HCT116 (cell line): Measurements from ENCODE around the gene SNX3.

Experiments used
- CEBPB ChIP-seq: IDR thresholded peaks from 2 replicates; pipeline ENCODE4 v1.6.1; 2012; ENCODE audit warnings: low read depth
- CTCF ChIP-seq, 3 experiments: fragments of 200-600 bp in 1 of 3; sonication (generic) in 1 of 3; IDR thresholded peaks in 2 of 3; conservative IDR thresholded peaks in 1 of 3; 2 replicates each; pipeline ENCODE4 v1.5.1; 2012 to 2017; ENCODE audit warnings: low read depth in 2 of 3, low read length in 2 of 3, antibody characterized with exemption in 1 of 3, borderline replicate concordance in 1 of 3, control low read depth in 1 of 3, mild to moderate bottlenecking in 1 of 3, mixed read lengths in 1 of 3, mixed run types in 1 of 3, moderate library complexity in 1 of 3; ENCODE audit not compliant: insufficient read depth in 1 of 3
- EZH2 ChIP-seq: fragments of 200-600 bp; sonication (generic); IDR thresholded peaks from 2 replicates; pipeline ENCODE4 v1.6.1; 2017; ENCODE audit warnings: antibody characterized with exemption, mixed run types
- JUND ChIP-seq: IDR thresholded peaks from 2 replicates; pipeline ENCODE4 v1.6.1; 2012
- MAX ChIP-seq: IDR thresholded peaks from 2 replicates; pipeline ENCODE4 v1.6.1; 2012
- POLR2A ChIP-seq: IDR thresholded peaks from 2 replicates; pipeline ENCODE4 v1.7.0; 2011; ENCODE audit warnings: borderline replicate concordance; ENCODE audit not compliant: insufficient read depth, insufficient read length; ENCODE audit errors: extremely low read depth
- POLR2AphosphoS5 ChIP-seq: IDR thresholded peaks from 2 replicates; pipeline ENCODE4 v1.6.1; 2011; ENCODE audit warnings: mild to moderate bottlenecking, low read depth, low read length, moderate library complexity
- RAD21 ChIP-seq: IDR thresholded peaks from 2 replicates; pipeline ENCODE4 v1.6.1; 2012; ENCODE audit warnings: low read depth, mild to moderate bottlenecking
- REST ChIP-seq: IDR thresholded peaks from 2 replicates; pipeline ENCODE4 v1.6.1; 2012; ENCODE audit warnings: low read depth
- SP1 ChIP-seq: IDR thresholded peaks from 2 replicates; pipeline ENCODE4 v1.6.1; 2012; ENCODE audit warnings: low read depth
- TCF7L2 ChIP-seq: IDR thresholded peaks from 2 replicates; pipeline ENCODE4 v1.7.0; 2011; ENCODE audit warnings: borderline replicate concordance, inconsistent platforms; ENCODE audit not compliant: insufficient read depth, insufficient read length; ENCODE audit errors: extremely low read depth
- YY1 ChIP-seq: IDR thresholded peaks from 2 replicates; pipeline ENCODE4 v1.6.1; 2011; ENCODE audit warnings: low read length, low read depth, moderate library complexity, mild to moderate bottlenecking; ENCODE audit not compliant: insufficient replicate concordance; ENCODE audit errors: extremely low read depth
- ZBTB33 ChIP-seq: IDR thresholded peaks from 2 replicates; pipeline ENCODE4 v1.6.1; 2011; ENCODE audit warnings: mild to moderate bottlenecking, low read length, moderate library complexity; ENCODE audit not compliant: insufficient replicate concordance; ENCODE audit errors: extremely low read depth
- ZNF274 ChIP-seq: fragments of 200-500 bp; sonication (Bioruptor generic); IDR thresholded peaks from 2 replicates; pipeline ENCODE4 v1.6.1; 2014; ENCODE audit warnings: mild to moderate bottlenecking, low read depth, low read length, inconsistent platforms

- TF ChIP-seq EZH2 (no peak), CEBPB (no peak), CTCF (IDR thresholded peaks at IDR 0.05 in 2 of 3, conservative IDR thresholded peaks at IDR 0.05 in 1 of 3; ENCODE audit: borderline replicate concordance in 1 of 3, insufficient read depth in 1 of 3, low read depth in 2 of 3, low read length in 2 of 3) (no peak), POLR2AphosphoS5 (no peak), YY1 (no peak), ZBTB33 (no peak), SP1 (no peak), ZNF274 (no peak), POLR2A (no peak), RAD21 (no peak), TCF7L2 (no peak), REST (no peak), JUND (no peak), MAX (no peak)
These were observed 8.0 kb upstream of the SNX3 start for GRCh38 chr6:108268845-108269244.
